Measurements from ENCODE around the gene KRTAP10-4. TPM values are rescaled to one million over a fixed set of nuclear protein-coding genes. Genes with fewer than 3 reads are reported as not detected.

Gene KRTAP10-4
- total and polyA plus RNA-seq, 2 donors (not counting 1 experiment from before 2014, with no cell fraction given), result not detected

DNA sequence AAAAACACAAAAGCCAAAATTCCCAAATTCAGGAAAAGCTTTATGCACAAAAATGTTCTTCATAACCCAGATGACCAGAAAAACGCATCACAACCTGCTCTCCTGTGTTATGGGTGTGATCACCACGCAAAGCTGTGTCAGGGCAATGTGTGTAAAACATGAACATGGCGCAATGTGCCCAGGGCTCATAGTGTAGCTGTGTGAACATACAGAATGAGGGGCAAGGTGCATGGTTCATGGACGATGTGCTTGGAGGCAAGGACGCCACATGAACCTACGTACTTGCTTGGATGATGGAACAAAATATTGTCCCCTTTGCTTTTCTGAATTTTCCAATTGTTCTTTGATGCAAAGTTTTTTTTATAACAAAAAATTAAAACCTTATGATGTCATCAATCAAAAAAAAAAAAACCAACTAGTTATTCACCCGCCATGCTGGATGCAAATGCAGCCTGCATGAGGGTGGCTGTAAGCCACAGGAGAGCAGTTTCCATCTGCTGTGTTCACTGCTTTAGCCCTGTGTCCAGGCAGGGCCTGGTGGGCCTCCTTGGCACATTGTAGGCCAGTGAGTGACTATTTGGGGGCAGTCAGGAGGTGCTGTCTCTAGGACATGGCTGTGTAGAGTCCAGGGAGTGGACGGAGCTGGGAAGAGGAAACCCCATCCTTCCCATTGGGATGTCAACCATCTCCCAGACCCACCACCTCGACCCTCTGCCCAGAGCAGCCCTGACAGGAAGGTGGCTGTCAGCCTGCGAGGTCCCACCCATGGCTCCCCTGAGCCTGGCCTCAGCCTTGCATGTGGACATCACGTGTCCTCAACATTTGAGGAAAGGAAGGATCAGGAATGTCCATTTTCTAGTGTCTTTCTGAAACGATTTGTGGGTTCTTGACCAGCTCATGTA, 47.2 kb upstream of the KRTAP10-4 start:
- H3K4me1 ChIP-seq (ENCODE audit: control insufficient read depth, extremely low read depth, insufficient read depth, low read length), result no peaks in the 10 kb centered on the region
- no peaks in the 10 kb centered on the region for H3K9me3 ChIP-seq (ENCODE audit: control insufficient read depth, insufficient read depth, low read depth, low read length)
- no peak overlapping the region for H3K4me3 ChIP-seq (replicated peaks in 1 of 4; ENCODE audit: control extremely low read depth in 1 of 4, insufficient read depth in 1 of 4, low read depth in 3 of 4, low read length in 4 of 4)
- no peak for DNase-seq (ENCODE audit: low read depth in 2 of 2)
- no peaks in the 10 kb centered on the region for H4K20me1 ChIP-seq (ENCODE audit: control insufficient read depth, extremely low read depth, insufficient read depth, low read length)
- no peaks in the 10 kb centered on the region for H3K36me3 ChIP-seq (ENCODE audit: control insufficient read depth, insufficient read depth, low read length)
- no peak overlapping the region for H3K9ac ChIP-seq (ENCODE audit: insufficient read depth, low read length)
- H3K27me3 ChIP-seq (ENCODE audit: control insufficient read depth, insufficient read depth, low read length), result no peaks in the 10 kb centered on the region
- H3K27ac ChIP-seq (ENCODE audit: insufficient read depth, low read length), result no peak overlapping the region
- TF ChIP-seq EZH2 (IDR thresholded peaks at IDR 0.05; ENCODE audit: low read length, missing control alignments), result no peak
- TF ChIP-seq, protein P1, sequence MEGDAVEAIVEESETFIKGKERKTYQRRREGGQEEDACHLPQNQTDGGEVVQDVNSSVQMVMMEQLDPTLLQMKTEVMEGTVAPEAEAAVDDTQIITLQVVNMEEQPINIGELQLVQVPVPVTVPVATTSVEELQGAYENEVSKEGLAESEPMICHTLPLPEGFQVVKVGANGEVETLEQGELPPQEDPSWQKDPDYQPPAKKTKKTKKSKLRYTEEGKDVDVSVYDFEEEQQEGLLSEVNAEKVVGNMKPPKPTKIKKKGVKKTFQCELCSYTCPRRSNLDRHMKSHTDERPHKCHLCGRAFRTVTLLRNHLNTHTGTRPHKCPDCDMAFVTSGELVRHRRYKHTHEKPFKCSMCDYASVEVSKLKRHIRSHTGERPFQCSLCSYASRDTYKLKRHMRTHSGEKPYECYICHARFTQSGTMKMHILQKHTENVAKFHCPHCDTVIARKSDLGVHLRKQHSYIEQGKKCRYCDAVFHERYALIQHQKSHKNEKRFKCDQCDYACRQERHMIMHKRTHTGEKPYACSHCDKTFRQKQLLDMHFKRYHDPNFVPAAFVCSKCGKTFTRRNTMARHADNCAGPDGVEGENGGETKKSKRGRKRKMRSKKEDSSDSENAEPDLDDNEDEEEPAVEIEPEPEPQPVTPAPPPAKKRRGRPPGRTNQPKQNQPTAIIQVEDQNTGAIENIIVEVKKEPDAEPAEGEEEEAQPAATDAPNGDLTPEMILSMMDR (conservative IDR thresholded peaks at IDR 0.05 in 1 of 2, IDR thresholded peaks at IDR 0.05 in 1 of 2; ENCODE audit: low read depth in 1 of 2, low read length in 2 of 2), result no peak
- no peak overlapping the region for H3K4me2 ChIP-seq (ENCODE audit: extremely low read depth, insufficient read depth, low read length)
- no peak overlapping the region for H2AFZ ChIP-seq (ENCODE audit: low read length)
- H3K79me2 ChIP-seq (ENCODE audit: control insufficient read depth, insufficient read depth, low read length), result no peaks in the 10 kb centered on the region

DNA sequence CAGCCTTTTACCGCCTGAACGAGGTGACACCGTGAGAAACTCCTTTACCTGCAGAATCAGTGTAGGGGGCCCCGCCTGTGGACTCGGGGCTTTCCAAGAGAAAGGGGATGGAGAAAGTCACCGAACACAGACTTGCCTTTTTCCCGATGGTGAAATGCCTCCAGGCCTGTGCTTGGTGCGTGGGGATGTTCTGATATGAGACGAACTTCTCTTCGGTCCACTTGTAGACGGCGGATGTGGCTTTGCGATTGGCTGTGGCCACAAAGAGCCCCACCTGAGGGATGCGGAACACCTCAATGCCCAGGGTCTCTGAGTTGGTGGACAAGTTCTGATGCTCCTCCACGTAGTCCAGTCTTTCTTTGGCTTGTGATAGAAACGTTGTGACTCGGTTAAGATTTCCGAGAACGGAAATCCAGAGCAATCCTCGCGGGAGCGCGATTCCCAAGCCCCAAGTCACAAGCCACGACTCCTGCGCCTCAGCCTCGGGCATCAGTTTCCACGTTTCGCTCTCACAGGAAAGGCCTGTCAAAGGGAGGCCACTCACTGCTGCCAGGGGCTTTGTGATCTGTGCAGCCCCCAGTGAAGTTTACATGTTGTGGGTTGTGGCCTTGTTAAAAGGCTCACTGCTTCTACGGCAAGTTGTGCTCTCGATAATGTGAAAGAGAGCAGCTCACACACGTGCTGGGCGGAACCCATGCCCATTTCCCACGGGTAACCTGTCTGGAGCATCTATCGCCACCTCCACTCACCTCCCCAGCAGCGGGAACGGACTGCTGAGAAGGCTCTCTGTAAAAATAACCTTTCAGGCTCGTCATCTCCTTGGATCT, 46.2 kb upstream of the KRTAP10-4 start:
- H3K9me3 ChIP-seq (ENCODE audit: control insufficient read depth, insufficient read depth, low read depth, low read length), result no peaks in the 10 kb centered on the region
- no peaks in the 10 kb centered on the region for H3K79me2 ChIP-seq (ENCODE audit: control insufficient read depth, insufficient read depth, low read length)
- H4K20me1 ChIP-seq (ENCODE audit: control insufficient read depth, extremely low read depth, insufficient read depth, low read length), result no peaks in the 10 kb centered on the region
- no peak overlapping the region for H3K4me2 ChIP-seq (ENCODE audit: extremely low read depth, insufficient read depth, low read length)
- H3K27ac ChIP-seq (ENCODE audit: insufficient read depth, low read length), result no peak overlapping the region
- no peak overlapping the region for H3K4me3 ChIP-seq (replicated peaks in 1 of 4; ENCODE audit: control extremely low read depth in 1 of 4, insufficient read depth in 1 of 4, low read depth in 3 of 4, low read length in 4 of 4)
- no peaks in the 10 kb centered on the region for H3K4me1 ChIP-seq (ENCODE audit: control insufficient read depth, extremely low read depth, insufficient read depth, low read length)
- TF ChIP-seq EZH2 (IDR thresholded peaks at IDR 0.05; ENCODE audit: low read length, missing control alignments), result no peak
- TF ChIP-seq, protein P1 (conservative IDR thresholded peaks at IDR 0.05 in 1 of 2, IDR thresholded peaks at IDR 0.05 in 1 of 2; ENCODE audit: low read depth in 1 of 2, low read length in 2 of 2), result no peak
- H3K36me3 ChIP-seq (ENCODE audit: control insufficient read depth, insufficient read depth, low read length), result no peaks in the 10 kb centered on the region
- no peak overlapping the region for H3K9ac ChIP-seq (ENCODE audit: insufficient read depth, low read length)
- DNase-seq (ENCODE audit: low read depth in 2 of 2), result no peak
- no peak overlapping the region for H2AFZ ChIP-seq (ENCODE audit: low read length)
- no peaks in the 10 kb centered on the region for H3K27me3 ChIP-seq (ENCODE audit: control insufficient read depth, insufficient read depth, low read length)

DNA sequence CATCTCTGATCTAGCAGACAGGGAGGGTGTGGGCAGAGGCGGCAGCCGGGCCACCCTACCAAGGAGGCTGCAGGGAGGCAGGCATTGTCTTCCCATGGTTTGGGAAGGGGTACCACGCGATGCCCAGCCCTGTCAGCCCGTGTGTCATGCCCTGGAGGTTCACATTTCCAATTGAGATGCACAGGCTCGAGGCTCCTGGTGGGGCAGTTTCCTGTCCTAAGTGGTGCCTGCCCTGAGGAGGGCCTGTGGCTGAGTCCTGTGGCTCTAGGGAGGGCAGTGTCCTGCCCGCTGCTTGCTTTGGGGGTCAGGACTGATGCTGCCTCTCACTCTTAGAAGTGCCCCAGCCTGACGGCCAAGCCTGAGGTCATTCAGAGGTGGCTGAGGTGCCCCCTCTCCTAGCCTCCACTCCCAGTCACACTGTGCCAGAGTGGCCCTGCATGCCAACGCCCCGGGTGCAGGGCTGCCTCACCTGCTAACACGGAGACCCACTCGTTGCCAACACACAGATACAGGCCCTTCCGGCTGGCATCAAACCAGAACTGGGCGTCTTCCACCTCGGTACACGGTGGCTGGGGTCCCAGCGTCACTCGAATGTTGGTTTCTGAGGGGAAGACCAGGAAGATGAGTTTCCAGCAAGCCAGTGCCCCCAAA, 45.4 kb upstream of the KRTAP10-4 start:
- H3K4me2 ChIP-seq (ENCODE audit: extremely low read depth, insufficient read depth, low read length), result no peak overlapping the region
- no peaks in the 10 kb centered on the region for H4K20me1 ChIP-seq (ENCODE audit: control insufficient read depth, extremely low read depth, insufficient read depth, low read length)
- no peaks in the 10 kb centered on the region for H3K27me3 ChIP-seq (ENCODE audit: control insufficient read depth, insufficient read depth, low read length)
- no peaks in the 10 kb centered on the region for H3K9me3 ChIP-seq (ENCODE audit: control insufficient read depth, insufficient read depth, low read depth, low read length)
- TF ChIP-seq EZH2 (IDR thresholded peaks at IDR 0.05; ENCODE audit: low read length, missing control alignments), result no peak
- TF ChIP-seq, protein P1 (conservative IDR thresholded peaks at IDR 0.05 in 1 of 2, IDR thresholded peaks at IDR 0.05 in 1 of 2; ENCODE audit: low read depth in 1 of 2, low read length in 2 of 2), result no peak
- H2AFZ ChIP-seq (ENCODE audit: low read length), result no peak overlapping the region
- H3K27ac ChIP-seq (ENCODE audit: insufficient read depth, low read length), result no peak overlapping the region
- no peaks in the 10 kb centered on the region for H3K79me2 ChIP-seq (ENCODE audit: control insufficient read depth, insufficient read depth, low read length)
- no peak for DNase-seq (ENCODE audit: low read depth in 2 of 2)
- H3K4me1 ChIP-seq (ENCODE audit: control insufficient read depth, extremely low read depth, insufficient read depth, low read length), result no peaks in the 10 kb centered on the region
- no peaks in the 10 kb centered on the region for H3K36me3 ChIP-seq (ENCODE audit: control insufficient read depth, insufficient read depth, low read length)
- H3K9ac ChIP-seq (ENCODE audit: insufficient read depth, low read length), result no peak overlapping the region
- H3K4me3 ChIP-seq (replicated peaks in 1 of 4; ENCODE audit: control extremely low read depth in 1 of 4, insufficient read depth in 1 of 4, low read depth in 3 of 4, low read length in 4 of 4), result no peak overlapping the region
